Stimulated activated naive CD4-positive, alpha-beta T cell (primary cell): ENCODE measurements around the gene STIM1.
A peak's percentile ranks its signal among the peaks of the same experiment; 100 is the strongest.

Source experiments
- DNase-seq, 6 experiments: peaks; one replicate each; lab custom pipeline; 2025; lab: John Stamatoyannopoulos, UW

Gene STIM1

GRCh38 chr11:3916962-3917361, 61.5 kb downstream of the STIM1 start:
- no peak for DNase-seq

GRCh38 chr11:3920148-3920852, 64.8 kb downstream of the STIM1 start:
- peak in 1 of 6 experiments; percentile 12 for DNase-seq

- DNase-seq = no peak
Measured at GRCh38 chr11:3922056-3922455, 66.6 kb downstream of the STIM1 start.

GRCh38 chr11:3925513-3925912, 70.0 kb downstream of the STIM1 start:
- no peak for DNase-seq

GRCh38 chr11:3926458-3927095, 71.1 kb downstream of the STIM1 start:
- DNase-seq = no peak

- peak in 1 of 6 experiments; percentile 7 for DNase-seq
Measured at GRCh38 chr11:3927129-3927796, 71.8 kb downstream of the STIM1 start.

GRCh38 chr11:3929232-3929631, 73.8 kb downstream of the STIM1 start:
- DNase-seq = no peak

GRCh38 chr11:3929649-3930048, 74.2 kb downstream of the STIM1 start:
- DNase-seq = no peak

- DNase-seq = no peak
Measured at GRCh38 chr11:3932698-3933097, 77.2 kb downstream of the STIM1 start.

GRCh38 chr11:3933165-3933628, 77.7 kb downstream of the STIM1 start:
- DNase-seq = no peak

- no peak for DNase-seq
Measured at GRCh38 chr11:3934658-3935057, 79.2 kb downstream of the STIM1 start.

GRCh38 chr11:3936517-3936916, 81.1 kb downstream of the STIM1 start:
- no peak for DNase-seq

GRCh38 chr11:3939211-3939610, 83.7 kb downstream of the STIM1 start:
- DNase-seq = no peak

- DNase-seq = no peak
Measured at GRCh38 chr11:3939651-3940190, 84.3 kb downstream of the STIM1 start.

GRCh38 chr11:3942160-3942955, 86.9 kb downstream of the STIM1 start:
- DNase-seq = peak in 3 of 6 experiments; percentile 48 to 64 (median 62)

- DNase-seq = no peak
Measured at GRCh38 chr11:3942956-3943497, 87.6 kb downstream of the STIM1 start.

GRCh38 chr11:3944198-3944597, 88.7 kb downstream of the STIM1 start:
- DNase-seq = no peak

GRCh38 chr11:3946455-3947017, 91.1 kb downstream of the STIM1 start:
- DNase-seq = no peak

- DNase-seq = peak in 5 of 6 experiments; percentile 15 to 81 (median 80)
Measured at GRCh38 chr11:3947061-3947460, 91.6 kb downstream of the STIM1 start.

GRCh38 chr11:3949125-3949524, 93.7 kb downstream of the STIM1 start:
- DNase-seq = peak in 2 of 6 experiments; percentile 22 to 29

- peak in 3 of 6 experiments; percentile 15 to 48 (median 41) for DNase-seq
Measured at GRCh38 chr11:3950996-3951660, 95.7 kb downstream of the STIM1 start.
